Amniotic epithelial cell (primary cell): ENCODE results near the gene ANKRD44.

ENCODE experiments used
- DNase-seq: peaks from one replicate; pipeline ENCODE4 v3.0.0-alpha.2; 2010; ENCODE audit warnings: low read depth

The ANKRD44 gene

DNA sequence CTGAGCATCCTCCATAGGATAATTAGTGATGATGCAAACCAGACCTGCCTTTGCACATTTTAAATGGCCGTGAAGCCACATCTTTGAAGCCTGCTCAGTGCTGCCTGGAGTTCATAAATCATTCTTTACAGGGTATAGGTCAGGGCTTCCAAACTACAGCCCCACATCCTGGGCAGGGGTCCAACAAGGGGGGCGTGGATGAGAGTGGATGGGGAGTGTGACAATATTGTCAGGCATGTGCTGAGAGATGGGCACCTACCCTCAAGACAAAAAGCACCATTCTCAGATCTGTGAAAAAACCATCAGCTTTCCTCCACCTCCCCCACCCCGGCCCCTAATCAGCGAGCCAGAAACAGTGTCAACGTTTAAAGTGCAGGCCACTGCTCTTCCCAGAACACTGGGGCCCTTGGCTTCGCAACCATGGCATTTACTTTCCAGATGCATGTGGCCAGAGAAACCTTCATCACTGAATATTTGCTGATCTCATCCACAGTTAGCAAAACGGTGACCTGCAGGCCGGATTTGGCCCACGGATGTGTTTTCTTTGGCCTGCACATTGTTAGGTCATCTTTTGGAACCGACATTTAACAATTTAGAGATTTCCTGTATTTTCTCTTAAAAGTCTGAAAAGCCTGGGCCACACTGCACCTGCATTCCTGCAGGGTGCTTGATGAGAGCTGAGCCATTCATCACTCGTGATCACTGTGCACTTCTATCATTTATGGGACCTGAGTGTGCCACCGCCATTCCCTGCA is 130.7 kb downstream of the ANKRD44 start:
- no peak for DNase-seq

DNA sequence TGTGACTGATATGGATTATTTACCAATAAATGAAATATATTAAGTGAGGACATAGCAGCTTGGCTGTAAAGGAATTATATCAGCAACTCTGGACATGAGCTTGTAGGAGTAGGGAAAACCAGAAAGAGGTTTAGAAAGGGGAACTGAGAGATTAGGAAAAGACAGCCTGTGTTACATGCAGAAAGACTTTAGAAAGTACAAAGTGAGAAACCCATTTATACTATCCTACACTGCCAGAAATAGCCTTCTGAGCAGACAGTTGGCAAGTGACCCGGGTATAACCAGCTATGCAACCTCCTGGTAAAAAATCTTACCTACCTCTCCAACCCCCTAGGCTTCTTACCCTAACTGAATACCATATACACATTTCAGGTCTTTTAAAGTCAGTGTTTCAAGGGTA is 134.1 kb downstream of the ANKRD44 start:
- DNase-seq: no peak

DNA sequence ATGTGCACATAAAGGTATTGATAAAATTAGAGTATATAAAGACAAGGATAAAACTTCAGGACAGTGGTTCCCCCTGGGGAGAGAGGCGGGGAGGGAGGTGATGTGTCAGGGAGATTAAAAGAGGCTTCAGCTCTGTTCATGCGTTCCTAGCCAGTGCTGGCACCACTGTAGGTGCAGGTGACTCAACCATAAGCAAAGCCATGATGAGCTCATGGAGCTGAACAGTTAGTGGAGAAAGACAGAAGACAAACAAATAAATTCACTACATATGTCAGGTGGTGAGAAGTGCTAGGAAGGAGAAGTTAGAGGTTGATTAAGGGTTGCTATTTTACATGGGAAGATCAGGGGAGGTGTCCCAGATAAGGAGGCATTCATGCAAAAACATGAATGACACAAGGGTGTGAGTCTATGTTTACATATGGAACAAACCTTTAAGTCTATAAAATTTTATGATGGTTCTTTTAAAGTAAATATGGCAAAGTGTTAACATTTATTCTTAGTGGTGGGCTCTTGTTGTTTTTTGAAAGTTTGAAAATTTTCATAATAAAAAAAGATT is 136.0 kb downstream of the ANKRD44 start:
- peak; percentile 69 for DNase-seq

DNA sequence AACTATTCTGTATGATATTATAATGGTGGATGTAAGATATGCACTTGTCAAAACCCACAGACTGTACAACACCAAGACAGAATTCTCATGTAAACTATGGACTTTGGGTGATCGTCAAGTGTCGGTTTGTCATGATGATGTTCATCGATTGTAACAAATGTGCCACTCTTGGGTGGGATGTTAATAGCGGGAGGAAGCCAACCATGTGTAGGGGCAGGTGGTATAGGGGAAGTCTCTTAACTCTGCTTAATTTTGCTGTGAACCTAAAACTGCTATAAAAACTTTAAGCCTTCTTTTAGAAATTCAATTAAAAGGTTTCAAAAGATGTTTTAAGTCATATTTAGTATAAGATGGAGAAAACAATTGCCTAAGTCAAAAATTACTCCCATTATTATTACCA is 139.0 kb downstream of the ANKRD44 start:
- DNase-seq: no peak

DNA sequence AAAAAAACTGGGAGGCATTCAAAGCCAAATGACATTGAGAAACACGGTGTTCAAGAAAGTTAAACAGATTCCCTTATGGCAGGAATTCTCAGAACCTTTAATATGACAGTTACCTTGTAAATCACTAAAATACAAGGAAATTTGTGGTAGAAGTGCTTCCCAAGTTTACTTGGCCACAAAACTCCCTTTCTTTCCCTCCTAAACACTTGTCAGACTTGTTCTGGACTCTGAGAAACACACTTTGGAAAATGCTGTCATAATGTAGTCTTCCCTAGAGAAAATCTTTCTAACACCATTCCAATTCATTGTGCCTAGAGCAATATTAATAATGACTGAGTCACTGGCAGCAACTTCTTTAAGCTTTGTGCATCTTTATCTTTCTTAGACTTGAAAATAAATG is 140.4 kb downstream of the ANKRD44 start:
- DNase-seq: no peak

DNA sequence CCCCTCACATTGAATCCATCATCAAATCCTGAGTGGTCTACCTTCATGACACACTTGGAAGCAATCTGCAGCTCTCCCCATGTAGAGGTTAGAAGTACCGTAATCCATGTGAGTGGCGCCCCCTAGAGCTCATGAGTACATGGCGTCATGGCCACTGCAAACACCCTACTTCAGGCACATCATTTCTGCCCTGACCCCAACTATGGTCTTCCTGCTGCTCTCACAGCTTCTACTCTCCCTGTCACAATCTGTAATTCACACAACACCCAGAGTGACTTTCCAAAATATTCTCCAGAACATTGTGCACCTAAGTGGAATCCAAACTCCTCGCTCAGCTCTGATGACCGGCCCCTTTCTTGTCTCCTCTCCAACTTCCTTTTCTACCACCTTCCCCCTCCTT is 141.9 kb downstream of the ANKRD44 start:
- peak; percentile 70 for DNase-seq

DNA sequence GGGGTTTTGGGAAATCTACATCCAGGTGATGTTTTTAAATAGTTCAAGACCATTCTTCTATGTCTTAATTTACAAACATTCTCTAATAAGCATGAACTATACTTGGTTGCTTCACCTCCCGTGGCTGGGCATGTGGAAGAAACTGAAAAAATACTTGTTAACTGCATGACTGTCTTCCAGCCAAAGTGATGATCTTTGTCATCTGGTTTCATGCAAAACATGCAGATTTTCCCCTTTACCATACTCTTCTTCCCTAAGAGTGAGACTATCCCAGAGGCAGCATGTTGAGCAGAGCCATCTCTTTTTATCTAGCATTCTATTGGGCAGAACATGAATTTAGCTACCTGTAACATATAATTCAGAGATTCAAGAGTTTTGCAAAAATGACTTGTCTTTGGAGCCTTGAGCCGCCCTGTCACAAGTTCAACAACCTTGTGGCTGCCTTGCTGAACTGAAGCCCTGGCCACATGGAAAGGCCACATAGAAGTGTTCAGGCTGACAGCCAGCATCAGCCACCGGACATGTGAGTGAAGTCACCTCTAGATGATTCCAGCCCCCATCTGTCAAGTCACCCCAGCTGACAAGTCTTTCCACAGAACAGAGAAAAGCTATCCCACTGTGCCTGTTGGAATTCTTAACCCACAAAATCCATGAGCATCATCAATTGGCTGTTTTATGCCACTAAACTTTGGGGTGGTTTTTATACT is 142.8 kb downstream of the ANKRD44 start:
- DNase-seq: no peak

DNA sequence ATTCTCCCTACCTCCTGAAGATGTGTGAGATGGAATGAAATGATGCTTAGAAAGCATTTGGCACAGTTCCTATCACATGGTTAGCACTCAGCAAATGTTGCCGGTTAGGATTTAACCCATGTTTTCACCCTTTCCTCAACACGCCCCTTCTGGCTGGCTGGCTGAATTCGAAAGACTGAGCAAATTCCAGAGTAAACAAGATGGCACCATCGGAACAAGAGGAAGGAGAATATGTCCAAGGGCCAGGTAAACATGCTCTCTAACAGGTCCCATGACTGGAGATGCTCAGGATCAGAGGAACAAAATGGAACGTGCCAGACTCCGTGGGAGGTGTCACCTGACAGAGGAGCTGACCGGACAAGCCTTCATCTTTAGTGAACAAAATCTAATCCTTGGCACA is 145.6 kb downstream of the ANKRD44 start:
- DNase-seq: no peak

DNA sequence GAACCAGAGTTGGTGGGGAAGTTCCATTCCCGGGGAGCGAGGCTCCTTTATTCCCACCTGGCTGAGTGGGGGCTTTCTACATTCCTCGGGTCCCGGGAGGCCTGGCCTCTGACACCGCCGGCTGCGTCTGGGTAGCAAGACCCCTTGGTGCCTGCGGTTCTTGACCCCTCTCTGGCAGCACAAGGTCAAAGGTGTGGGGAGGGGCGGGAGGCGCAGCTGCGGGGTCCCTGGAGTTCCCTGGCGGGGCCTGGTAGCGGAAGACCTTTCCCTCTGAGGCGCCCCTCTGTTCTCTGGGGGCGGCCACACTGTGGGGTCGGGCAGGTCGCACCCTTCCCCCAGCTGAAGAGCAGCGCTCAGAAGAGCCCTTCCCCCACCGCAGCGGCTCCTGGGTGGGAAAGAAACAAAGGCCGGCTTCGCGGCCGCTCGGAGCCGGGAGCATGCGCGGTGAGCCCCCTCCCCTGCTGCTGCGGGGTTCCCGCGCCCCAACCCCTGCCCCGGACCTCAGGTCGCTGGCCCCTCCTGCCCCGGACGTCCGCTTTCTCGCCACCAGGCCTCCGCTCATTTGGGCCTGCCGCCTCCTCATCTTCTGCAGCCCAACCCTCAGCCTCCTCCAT is 146.3 kb downstream of the ANKRD44 start:
- DNase-seq: no peak

DNA sequence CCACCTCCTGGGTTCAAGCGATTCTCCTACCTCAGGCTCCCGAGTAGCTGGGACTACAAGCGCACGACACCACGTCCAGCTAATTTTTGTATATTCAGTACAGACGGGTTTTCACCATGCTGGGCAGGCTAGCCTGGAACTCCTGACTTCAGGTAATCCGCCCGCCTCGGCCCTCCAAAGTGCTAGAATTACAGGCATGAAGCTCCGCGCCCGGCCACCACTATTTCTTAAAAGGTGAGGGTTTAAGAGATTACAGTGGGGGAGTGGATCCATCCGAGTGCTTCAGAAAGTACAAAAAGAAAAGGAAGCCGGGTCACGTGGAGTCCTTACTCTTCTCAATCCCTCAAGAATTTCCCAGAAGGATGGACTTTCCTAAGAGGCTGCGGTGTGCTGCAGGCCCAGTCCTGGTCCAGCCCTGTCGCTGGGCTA is 146.9 kb downstream of the ANKRD44 start:
- peak; percentile 40 for DNase-seq

DNA sequence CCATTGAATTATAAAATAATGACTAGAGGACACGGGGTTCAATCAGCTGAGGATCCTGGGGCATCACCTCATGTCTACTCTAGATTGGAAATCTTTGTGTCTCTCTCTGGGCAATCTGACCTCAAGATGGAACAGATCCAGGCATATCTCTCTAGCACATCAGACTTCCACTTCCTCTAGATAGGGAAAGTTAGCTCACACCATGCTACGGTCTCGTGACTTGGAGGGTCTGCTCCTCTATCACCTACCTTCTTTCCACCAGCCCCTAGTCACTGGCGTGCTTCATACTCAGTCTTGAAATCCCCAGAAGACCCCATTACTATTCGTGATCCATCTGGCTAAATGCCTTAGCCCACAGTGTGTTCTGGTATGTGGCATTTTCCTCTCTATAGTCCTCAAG is 148.8 kb downstream of the ANKRD44 start:
- DNase-seq: no peak

DNA sequence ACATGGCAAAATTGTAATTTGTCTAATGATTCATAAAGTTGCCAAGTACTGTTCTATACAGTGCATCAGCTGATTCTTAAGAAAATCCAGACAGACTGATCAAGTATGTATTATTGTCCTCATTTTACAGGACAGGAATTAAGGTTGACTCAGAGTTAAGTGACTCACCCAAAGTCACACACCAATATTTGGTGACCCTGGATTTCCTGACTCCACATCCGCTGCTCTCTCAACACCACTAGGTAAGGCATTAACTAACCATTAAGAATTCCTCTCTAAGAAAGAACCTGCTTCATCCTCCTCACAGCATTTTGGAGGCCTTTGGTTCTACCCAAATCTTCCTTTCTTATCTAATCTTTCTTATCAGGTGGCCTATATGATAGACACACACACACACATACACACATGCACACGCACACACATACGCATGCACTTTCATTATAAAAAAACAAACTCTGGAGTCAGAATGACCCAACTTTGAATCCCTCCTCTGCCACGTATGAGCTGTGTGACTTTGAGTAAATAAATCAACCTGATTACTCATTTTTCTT is 150.8 kb downstream of the ANKRD44 start:
- DNase-seq: peak; percentile 43

DNA sequence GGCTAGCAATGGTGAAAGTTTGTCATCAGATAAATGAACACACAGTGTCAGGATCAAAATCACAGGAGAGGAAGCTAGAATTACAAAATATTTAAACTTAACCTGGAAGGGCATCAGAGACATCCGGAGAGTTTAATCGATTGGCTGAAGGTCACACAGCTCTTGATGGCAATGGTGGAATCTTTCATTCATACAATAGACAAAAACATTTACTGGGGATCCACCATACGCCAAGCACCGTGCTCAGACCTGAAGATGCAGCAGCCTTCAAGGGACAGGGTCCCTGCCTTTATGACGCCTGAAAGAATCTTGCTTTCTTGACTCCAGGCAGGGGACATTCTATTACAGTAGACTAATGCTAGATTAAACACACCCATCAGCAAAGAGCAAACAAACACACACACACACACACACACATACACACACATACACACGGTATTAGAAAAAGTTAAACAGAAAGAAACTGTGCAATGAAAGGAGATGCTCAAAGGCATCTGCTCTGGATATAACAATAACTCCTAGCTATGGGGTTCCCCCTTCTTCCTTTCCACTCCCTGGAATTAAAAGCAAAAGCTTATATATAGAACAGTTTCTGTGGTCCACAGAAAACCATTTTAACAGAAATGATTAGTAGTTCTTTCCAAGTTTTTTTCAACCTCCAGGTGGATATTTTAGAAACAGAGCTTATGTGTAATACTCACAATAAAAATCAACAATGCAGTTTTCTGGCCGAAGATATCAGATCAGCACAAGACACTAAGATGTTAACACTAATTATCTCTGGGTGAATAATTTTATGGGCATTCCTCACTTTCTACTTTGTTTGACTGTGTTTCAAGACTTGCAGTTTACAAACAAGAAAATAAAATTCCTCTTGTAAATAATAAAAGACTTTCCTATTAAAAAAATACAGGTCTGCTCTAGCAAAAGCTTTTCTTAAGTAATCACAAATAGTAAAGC is 151.7 kb downstream of the ANKRD44 start:
- DNase-seq: no peak

DNA sequence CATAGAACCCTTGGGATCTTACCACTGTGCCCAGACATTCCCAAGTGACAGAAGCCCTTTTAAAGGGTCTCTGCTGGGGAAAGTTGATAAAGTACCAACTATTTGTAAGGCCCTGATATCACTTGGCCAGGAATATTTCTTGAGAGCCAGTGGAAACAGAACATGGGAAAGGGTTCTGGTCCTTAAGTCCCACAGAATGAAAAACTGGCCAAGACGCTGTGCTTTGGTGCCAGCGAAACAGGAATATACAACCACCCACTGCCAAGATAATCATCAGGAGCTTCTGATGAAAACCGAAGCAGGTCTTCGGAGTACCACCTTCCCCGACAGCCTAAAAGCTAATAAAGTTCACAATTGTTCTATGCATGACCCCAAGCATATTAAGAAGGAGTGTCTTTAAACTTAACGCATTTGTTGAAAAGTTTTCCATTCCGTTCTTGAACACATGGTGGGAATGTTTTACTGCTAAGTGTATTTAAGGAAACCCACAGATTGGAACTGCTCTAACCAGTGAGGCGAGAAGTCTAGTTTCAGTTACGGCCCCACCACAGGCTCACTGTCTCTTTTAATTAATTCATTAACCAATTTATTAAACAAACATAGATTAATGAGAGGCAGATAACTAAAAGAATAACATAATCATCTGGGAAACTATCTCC is 152.6 kb downstream of the ANKRD44 start:
- DNase-seq: no peak

DNA sequence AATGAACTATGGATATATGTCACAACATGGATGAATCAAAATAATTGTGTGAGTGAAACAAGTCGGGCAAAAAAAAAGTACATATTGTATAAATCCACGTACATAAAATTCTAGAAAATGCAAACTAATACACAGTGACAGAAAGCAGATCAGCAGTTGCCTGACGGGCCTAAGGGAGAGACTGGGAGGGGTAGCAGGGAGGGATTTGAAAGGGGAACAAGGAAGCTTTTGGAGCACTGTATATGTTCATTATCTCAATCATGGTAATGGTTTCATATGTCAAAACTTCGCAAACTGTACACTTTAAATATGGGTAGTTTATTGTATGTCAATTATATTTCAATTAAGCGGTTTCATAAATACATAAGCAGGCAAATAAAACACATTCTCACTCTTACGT is 153.8 kb downstream of the ANKRD44 start:
- no peak for DNase-seq

DNA sequence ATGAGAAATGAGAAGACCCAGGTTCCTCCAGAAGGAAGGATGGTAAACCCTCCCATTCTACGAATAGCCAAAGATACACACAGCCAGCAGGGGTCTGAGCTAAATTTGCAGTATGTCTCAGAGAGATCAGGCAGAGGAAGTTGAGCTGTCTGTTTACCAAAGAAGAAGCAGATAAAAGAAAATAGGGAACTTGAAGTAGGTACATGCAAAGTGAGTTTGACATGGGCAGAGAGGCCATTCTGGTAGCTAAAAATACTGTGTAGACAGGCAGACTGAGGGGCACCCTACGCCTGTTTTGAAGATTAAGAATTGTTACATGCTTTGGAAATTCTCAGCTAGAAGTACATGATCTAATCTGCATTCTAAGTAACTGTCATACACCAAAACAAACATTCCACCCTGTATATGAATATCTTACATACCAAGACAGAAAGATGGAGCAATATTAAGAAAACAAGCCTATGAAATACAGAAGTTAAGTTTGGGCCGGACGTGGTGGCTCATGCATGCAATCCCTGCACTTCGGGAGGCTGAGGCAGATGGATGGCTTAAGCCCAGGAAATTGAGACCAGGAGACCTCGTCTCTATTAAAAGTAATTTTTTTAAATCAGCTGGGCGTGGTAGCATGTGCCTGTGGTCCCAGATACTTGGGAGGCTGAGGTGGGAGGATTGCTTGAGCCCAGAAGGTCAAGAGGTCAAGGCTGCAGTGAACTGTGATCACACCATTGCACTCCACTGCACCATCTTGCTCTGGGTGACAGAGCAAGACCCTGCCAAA is 157.9 kb downstream of the ANKRD44 start:
- DNase-seq: peak; percentile 75

DNA sequence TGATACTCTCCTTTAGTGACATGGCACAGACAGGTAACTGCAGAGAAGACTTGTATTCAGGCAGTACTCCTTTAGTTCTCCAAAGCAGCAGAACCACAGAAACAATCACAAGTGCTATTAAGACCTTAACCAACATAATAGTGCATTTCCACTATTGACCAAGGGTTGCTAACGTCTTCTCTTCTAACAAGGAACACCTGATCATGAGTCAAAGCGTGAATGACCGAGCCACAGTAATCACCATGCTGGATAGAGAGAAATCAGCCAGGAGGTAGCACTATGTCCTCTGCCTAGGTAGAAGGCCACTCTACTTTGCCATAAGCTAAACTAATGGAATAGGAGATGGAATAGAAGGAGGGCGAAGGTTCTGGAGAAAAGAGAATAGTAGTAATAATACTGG is 161.0 kb downstream of the ANKRD44 start:
- no peak for DNase-seq

DNA sequence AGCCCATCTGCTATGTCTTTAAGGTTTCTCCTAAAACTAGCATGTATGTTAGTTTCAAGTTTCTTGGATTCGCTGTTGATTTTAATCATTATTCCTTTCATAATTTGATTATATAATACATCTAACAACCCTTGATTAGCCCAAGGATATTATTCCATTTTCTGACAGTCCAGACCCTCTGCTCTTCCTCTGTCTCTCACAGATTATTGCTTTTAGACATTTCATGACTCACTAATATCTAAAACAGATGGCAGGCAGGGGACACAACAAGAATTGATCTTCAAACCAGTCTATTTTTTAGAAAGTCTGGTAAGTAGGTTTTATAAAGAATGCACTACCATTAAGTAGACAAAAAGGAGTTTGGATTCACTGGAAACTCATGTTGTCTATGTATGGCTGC is 162.2 kb downstream of the ANKRD44 start:
- DNase-seq: no peak

DNA sequence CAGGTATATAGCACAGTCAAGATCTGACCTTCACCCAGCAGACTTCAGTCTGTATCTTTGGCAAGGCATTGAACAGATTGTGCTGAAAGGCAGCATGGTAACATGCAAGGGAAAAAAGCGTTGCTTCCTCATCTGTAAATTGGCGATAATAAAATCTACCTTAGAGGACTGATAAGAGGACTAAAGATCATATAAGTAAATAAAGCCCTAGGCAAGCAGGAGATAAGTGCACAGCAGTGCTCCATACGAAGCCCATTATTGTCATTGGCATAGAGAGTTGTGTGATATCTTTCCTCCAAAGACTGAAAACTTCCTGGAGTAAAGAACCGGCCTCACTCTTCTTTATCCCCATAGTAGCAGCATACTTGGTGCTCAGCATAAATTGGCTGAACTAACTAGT is 162.6 kb downstream of the ANKRD44 start:
- DNase-seq: no peak

DNA sequence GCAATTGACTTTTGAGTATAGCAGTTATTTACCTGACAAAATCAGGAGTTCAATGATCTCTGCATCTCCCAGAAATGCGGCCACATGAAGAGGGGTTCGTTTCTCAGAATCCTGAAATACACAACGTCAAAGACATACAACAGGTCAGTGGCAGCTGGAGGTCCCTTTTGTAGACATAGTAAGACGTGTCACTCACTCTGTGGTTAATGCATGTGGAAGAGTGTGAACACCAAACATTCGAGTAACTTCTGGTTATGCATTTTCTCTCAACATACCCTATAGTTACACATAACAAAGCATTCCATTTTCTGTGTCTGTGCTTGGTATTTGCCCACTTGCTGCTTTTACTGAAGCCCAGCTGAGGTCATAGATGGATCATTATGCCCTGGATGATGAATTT is 163.6 kb downstream of the ANKRD44 start:
- DNase-seq: no peak
